Measurements from ENCODE around the gene ABHD16A. TPM values are rescaled to one million over a fixed set of nuclear protein-coding genes. Genes with fewer than 3 reads are reported as not detected.
A peak's percentile ranks its signal among the peaks of the same experiment; 100 is the strongest.

Gene ABHD16A
- total and polyA plus RNA-seq, 2 of the 13 experiments (the other 11 are each of a cell fraction or from before 2014, with no cell fraction given), result 43.5 to 45.4 TPM

GRCh38 chr6:31729515-31729978 is 26.4 kb upstream of the ABHD16A start (continued):
- 0 out of 2 replicates have a peak, but pooled peaks have one; percentile 14 for TF ChIP-seq DR1 (CRISPR knock-in tag; IDR thresholded peaks at IDR 0.05)
- TF ChIP-seq ZNF747 (CRISPR knock-in tag; IDR thresholded peaks at IDR 0.05; ENCODE audit: borderline replicate concordance), result no peak
- peak; percentile 58 for TF ChIP-seq ZBTB33 (CRISPR knock-in tag; IDR thresholded peaks at IDR 0.05)
- TF ChIP-seq NRL (CRISPR knock-in tag; IDR thresholded peaks at IDR 0.05; ENCODE audit: borderline replicate concordance), result no peak
- no peak for TF ChIP-seq MTF1 (CRISPR knock-in tag; IDR thresholded peaks at IDR 0.05)
- TF ChIP-seq ZNF629 (CRISPR knock-in tag; conservative IDR thresholded peaks at IDR 0.05), result peak; percentile 18; the same call in 1 of the 2 replicates
- peak; percentile 19 for TF ChIP-seq PCBP2 (optimal IDR thresholded peaks at IDR 0.05; ENCODE audit: low read depth, low read length, poor library complexity, severe bottlenecking)
- TF ChIP-seq ZNF512B (CRISPR knock-in tag; IDR thresholded peaks at IDR 0.05; ENCODE audit: borderline replicate concordance), result no peak
- peak; percentile 42; the same call in 1 of the 2 replicates for TF ChIP-seq ZNF263 (CRISPR knock-in tag; IDR thresholded peaks at IDR 0.05)
- TF ChIP-seq PITX1 (CRISPR knock-in tag; IDR thresholded peaks at IDR 0.05), result peak; percentile 43; the same call in 1 of the 2 replicates
- TF ChIP-seq ATF4 (CRISPR knock-in tag; IDR thresholded peaks at IDR 0.05), result peak in 1 of 2 experiments; percentile 35; a peak in 1 of 4 replicates
- no peak; the same call in 1 of the 2 replicates for TF ChIP-seq ZNF816 (CRISPR knock-in tag; IDR thresholded peaks at IDR 0.05; ENCODE audit: borderline replicate concordance)
- no peak for TF ChIP-seq GLMP (CRISPR knock-in tag; IDR thresholded peaks at IDR 0.05; ENCODE audit: borderline replicate concordance)
- TF ChIP-seq RFX5 (IDR thresholded peaks at IDR 0.05; ENCODE audit: low read depth, low read length), result 0 out of 2 replicates have a peak, but pooled peaks have one; percentile 6
- peak; percentile 73 for TF ChIP-seq YEATS4 (CRISPR knock-in tag; IDR thresholded peaks at IDR 0.05; ENCODE audit: borderline replicate concordance)
- no peak for TF ChIP-seq ZNF468 (CRISPR knock-in tag; IDR thresholded peaks at IDR 0.05)
- no peak for TF ChIP-seq RNF2 (conservative IDR thresholded peaks at IDR 0.05; ENCODE audit: low read depth)
- no peak for TF ChIP-seq RBFOX2 (IDR thresholded peaks at IDR 0.05; ENCODE audit: low read depth, low read length)
- TF ChIP-seq SNAPC5 (CRISPR knock-in tag; IDR thresholded peaks at IDR 0.05; ENCODE audit: borderline replicate concordance), result no peak; the same call in 1 of the 2 replicates
- 0 out of 2 replicates have a peak, but pooled peaks have one; percentile 30 for TF ChIP-seq MTERF4 (CRISPR knock-in tag; IDR thresholded peaks at IDR 0.05)
- TF ChIP-seq FOXP1 (IDR thresholded peaks at IDR 0.05), result no peak
- no peak for TF ChIP-seq FOXP1 (CRISPR knock-in tag; IDR thresholded peaks at IDR 0.05)
- peak; percentile 58; the same call in 1 of the 2 replicates for TF ChIP-seq ARNTL (CRISPR knock-in tag; IDR thresholded peaks at IDR 0.05)
